GM23248 (cell line): ENCODE results near the gene OLFML1.

Experiments
- EZH2 ChIP-seq: fragments of 200-600 bp; sonication (generic); IDR thresholded peaks from 2 replicates; pipeline ENCODE4 v1.6.1; 2018; ENCODE audit warnings: antibody characterized with exemption, mild to moderate bottlenecking; ENCODE audit not compliant: insufficient read depth, poor library complexity, severe bottlenecking
- EZH2phosphoT487 ChIP-seq: fragments of 200-600 bp; sonication (generic); IDR thresholded peaks from 2 replicates; pipeline ENCODE4 v1.6.1; 2018; ENCODE audit warnings: antibody characterized with exemption, moderate library complexity, mild to moderate bottlenecking, low read depth; ENCODE audit not compliant: insufficient read depth

DNA sequence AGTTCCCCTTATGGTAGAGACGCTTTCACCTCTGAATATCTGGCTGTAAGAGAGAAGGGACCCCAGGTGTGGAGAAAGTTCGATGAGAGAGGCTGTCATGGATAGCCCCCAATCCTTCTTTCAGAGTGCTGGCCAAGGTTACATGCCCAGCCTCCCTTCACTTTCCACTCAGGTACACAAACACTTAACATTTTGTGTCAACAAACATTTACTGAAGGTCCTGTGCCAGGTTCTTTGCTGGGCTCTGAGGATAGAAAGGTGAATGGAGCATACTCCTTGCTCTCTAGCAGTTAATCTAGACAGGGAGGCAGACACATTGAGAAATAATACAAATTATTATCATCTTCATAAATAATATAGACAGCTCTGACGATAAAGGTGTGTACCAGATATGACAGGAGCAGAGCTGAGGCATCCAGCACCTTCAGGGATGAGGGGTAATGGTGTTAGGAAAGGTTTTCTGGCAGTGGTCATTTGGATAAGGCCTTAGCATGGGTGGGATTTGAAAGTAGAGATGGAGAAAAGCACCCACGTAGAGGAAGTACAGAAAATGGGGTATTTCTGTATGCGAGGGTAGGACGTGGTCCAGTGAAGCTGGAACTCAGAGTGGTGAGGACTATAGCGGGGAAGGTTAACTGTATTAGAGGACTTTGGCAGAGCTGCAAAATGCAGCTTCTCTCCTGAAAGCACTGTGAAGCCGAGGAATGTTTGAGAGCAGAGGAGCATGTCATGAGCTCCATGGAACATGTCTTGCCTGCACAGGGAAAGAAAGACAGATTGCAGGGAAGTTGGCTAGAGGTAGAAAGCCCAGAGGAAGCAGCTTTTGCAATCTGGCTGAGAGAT is 48.1 kb downstream of the OLFML1 start:
- TF ChIP-seq EZH2phosphoT487 (no peak), EZH2 (no peak)
